Activated T-helper 2 cell treated with anti-CD3 and anti-CD28 coated beads, Interferon-gamma antibody, Interleukin-2, Interleukin-4, amounts not matched to agents 10 μg/mL and 5 μg/mL and 100 μg/mL, durations not matched to agents 14 hours and 24 hours and 36 hours (primary cell): ENCODE measurements around the gene RAB3GAP2. TPM values are rescaled to one million over a fixed set of nuclear protein-coding genes. Genes with fewer than 3 reads are reported as not detected.

ENCODE experiments used
- DNase-seq: peaks from one replicate; pipeline ENCODE4 v3.0.0; 2021; ENCODE audit warnings: low spot score
- H3K27ac Mint-ChIP-seq: one replicate; pipeline ENCODE4 v1.8.0; 2021; ENCODE audit warnings: mixed read lengths
- H3K27me3 Mint-ChIP-seq: one replicate; pipeline ENCODE4 v1.8.0; 2021; ENCODE audit warnings: low read depth, mixed read lengths
- H3K36me3 Mint-ChIP-seq: one replicate; pipeline ENCODE4 v1.8.0; 2021; ENCODE audit warnings: low read depth, mixed read lengths
- H3K4me1 Mint-ChIP-seq: one replicate; pipeline ENCODE4 v1.8.0; 2021; ENCODE audit warnings: low read depth, mixed read lengths
- H3K4me3 Mint-ChIP-seq: one replicate; pipeline ENCODE4 v1.8.0; 2021; ENCODE audit warnings: low read depth, mild to moderate bottlenecking, moderate library complexity, mixed read lengths
- H3K9me3 Mint-ChIP-seq: one replicate; pipeline ENCODE4 v1.8.0; 2021; ENCODE audit warnings: mixed read lengths
- intact Hi-C: fragments of 100-400 bp; cut with micrococcal nuclease; formaldehyde crosslinking; loops from one replicate; pipeline ENCODE4 v1.15.1; 2023
- total RNA-seq: library from RNA; stranded (reverse); gene quantifications from 2 replicates; pipeline ENCODE4 v1.2.3, GENCODE V29; 2022

RAB3GAP2 gene
- total RNA-seq, 1 donor from 2014 or later = 60.7 TPM

- Mint-ChIP-seq H3K9me3 (no peaks in the 10 kb centered on the region), H3K27ac (no peak overlapping the region), H3K4me1 (peaks cover 14% of the 10 kb centered on the region), H3K27me3 (no peaks in the 10 kb centered on the region), H3K4me3 (no peak overlapping the region), H3K36me3 (peaks cover 53% of the 10 kb centered on the region)
- intact Hi-C loops = no loop called here
- DNase-seq = no peak
Observed at GRCh38 chr1:220099826-220100225, 172.4 kb downstream of the RAB3GAP2 start.

Other genes starting within 250 kb of the RAB3GAP2 start
- gene EPRS1, start 225.9 kb downstream of the RAB3GAP2 start, total RNA-seq = 163 and 176 TPM in 2 replicates
- gene BPNT1, start 182.7 kb downstream of the RAB3GAP2 start, total RNA-seq = 29.8 and 30.6 TPM in 2 replicates
- gene IARS2, start 178.3 kb downstream of the RAB3GAP2 start, total RNA-seq = 87.8 and 89.1 TPM in 2 replicates